ENCODE results near the gene MRPS14. TPM values are rescaled to one million over a fixed set of nuclear protein-coding genes. Genes with fewer than 3 reads are reported as not detected.

Gene MRPS14
- total and polyA plus RNA-seq, 9 of the 15 experiments (the other 6 are each of a cell fraction or from before 2014, with no cell fraction given): 38.1 to 231 (median 54.9) TPM

DNA sequence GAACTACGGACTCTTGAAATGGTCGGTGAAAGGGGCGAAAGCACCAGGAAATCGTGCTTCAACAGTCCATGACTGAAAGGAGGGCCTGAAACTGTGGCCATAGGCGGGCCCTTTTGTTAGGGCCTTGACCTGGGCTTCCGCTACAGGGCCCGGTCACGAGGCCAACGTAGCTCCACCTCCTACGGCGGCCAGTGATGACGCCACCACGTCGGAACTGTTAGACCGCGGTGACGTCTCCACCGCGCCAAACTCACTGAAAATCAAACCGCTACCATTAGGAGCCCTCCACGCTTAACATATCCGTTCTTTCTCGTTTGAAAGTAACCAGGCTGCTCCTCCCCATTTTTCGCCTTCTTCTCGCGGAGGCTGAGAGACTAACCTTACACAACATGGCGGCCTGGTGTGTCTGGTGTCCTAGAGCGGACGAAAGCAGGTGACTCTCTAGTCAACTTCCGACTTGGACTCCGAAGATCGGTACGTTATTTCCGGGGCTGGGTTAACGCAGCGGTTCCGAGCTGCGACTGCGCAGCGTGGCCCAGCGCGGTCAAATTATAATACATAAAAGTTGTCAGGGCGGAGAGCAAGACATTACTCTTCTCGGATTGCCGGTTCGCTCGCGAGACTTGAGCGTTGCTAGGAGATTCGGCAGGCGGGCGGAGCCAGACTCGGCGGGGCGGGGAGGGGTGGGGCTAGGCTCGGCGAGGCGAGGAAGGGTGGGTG is 23.8 kb downstream of the MRPS14 start (continued):
- no peak for TF ChIP-seq FOXP4 (CRISPR knock-in tag; IDR thresholded peaks at IDR 0.05; ENCODE audit: borderline replicate concordance)
- TF ChIP-seq TOE1 (IDR thresholded peaks at IDR 0.05; ENCODE audit: borderline replicate concordance): peak; percentile 95
- no peak for TF ChIP-seq TOE1 (CRISPR knock-in tag; IDR thresholded peaks at IDR 0.05; ENCODE audit: borderline replicate concordance, low read depth)
- no peak for TF ChIP-seq ETS2 (tag; IDR thresholded peaks at IDR 0.05; ENCODE audit: borderline replicate concordance, poor library complexity, severe bottlenecking)
- peak; percentile 89 for TF ChIP-seq GTF2F1 (IDR thresholded peaks at IDR 0.05; ENCODE audit: low read depth, low read length)
- TF ChIP-seq, protein P1, sequence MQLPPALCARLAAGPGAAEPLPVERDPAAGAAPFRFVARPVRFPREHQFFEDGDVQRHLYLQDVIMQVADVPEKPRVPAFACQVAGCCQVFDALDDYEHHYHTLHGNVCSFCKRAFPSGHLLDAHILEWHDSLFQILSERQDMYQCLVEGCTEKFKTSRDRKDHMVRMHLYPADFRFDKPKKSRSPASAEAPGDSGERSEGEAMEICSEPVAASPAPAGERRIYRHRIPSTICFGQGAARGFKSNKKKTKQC (CRISPR knock-in tag; IDR thresholded peaks at IDR 0.05): peak; percentile 84
- TF ChIP-seq EP400 (IDR thresholded peaks at IDR 0.05): peak; percentile 100
- peak; percentile 94 for TF ChIP-seq RAD51 (IDR thresholded peaks at IDR 0.05; ENCODE audit: borderline replicate concordance, low read depth)
- 0 out of 2 replicates have a peak, but pooled peaks have one; percentile 76 for TF ChIP-seq NR2F6 (CRISPR knock-in tag; IDR thresholded peaks at IDR 0.05)
- TF ChIP-seq ZNF184 (CRISPR knock-in tag; IDR thresholded peaks at IDR 0.05): no peak
- TF ChIP-seq POLR2AphosphoS5 (IDR thresholded peaks at IDR 0.05; ENCODE audit: control insufficient read depth, insufficient read depth, low read depth, low read length): peak; percentile 95
- peak; percentile 96 for TF ChIP-seq CC2D1A (IDR thresholded peaks at IDR 0.05)
- TF ChIP-seq NONO (IDR thresholded peaks at IDR 0.05; ENCODE audit: low read depth in 2 of 2, low read length in 1 of 2): peak in 1 of 2 experiments; percentile 61; a peak in 1 of 4 replicates
- no peak for TF ChIP-seq ZNF408 (CRISPR knock-in tag; IDR thresholded peaks at IDR 0.05; ENCODE audit: low read depth)
- peak; percentile 29; the same call in 1 of the 2 replicates for TF ChIP-seq CTBP1 (IDR thresholded peaks at IDR 0.05; ENCODE audit: borderline replicate concordance)
- TF ChIP-seq, protein P2, sequence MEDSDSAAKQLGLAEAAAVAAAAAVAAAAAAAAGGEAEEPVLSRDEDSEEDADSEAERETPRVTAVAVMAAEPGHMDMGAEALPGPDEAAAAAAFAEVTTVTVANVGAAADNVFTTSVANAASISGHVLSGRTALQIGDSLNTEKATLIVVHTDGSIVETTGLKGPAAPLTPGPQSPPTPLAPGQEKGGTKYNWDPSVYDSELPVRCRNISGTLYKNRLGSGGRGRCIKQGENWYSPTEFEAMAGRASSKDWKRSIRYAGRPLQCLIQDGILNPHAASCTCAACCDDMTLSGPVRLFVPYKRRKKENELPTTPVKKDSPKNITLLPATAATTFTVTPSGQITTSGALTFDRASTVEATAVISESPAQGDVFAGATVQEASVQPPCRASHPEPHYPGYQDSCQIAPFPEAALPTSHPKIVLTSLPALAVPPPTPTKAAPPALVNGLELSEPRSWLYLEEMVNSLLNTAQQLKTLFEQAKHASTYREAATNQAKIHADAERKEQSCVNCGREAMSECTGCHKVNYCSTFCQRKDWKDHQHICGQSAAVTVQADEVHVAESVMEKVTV (CRISPR knock-in tag; IDR thresholded peaks at IDR 0.05): peak; percentile 15; the same call in 1 of the 2 replicates
- peak; percentile 81 for TF ChIP-seq POLR2G (IDR thresholded peaks at IDR 0.05; ENCODE audit: low read depth, low read length)
- 0 out of 2 replicates have a peak, but pooled peaks have one; percentile 52 for TF ChIP-seq NR1H2 (CRISPR knock-in tag; IDR thresholded peaks at IDR 0.05)
- TF ChIP-seq TBP (optimal IDR thresholded peaks at IDR 0.05; ENCODE audit: low read depth, low read length): peak; percentile 94
- TF ChIP-seq NCOR1 (IDR thresholded peaks at IDR 0.05): peak; percentile 58
- peak; percentile 50 to 85; a peak in 2 of 4 replicates for TF ChIP-seq TEAD1 (CRISPR knock-in tag; IDR thresholded peaks at IDR 0.05)
- peak; percentile 98 for TF ChIP-seq POLR2H (tag; IDR thresholded peaks at IDR 0.05; ENCODE audit: low read depth)
- TF ChIP-seq RFX1 (IDR thresholded peaks at IDR 0.05): peak; percentile 95
- TF ChIP-seq RBM14 (IDR thresholded peaks at IDR 0.05; ENCODE audit: borderline replicate concordance, insufficient read depth, low read depth, low read length): no peak
- peak; percentile 99 for TF ChIP-seq MTA1 (IDR thresholded peaks at IDR 0.05; ENCODE audit: borderline replicate concordance)

Measured in K562 (cell line).